ENCODE results near the gene OR52W1.

OR52W1 gene

DNA sequence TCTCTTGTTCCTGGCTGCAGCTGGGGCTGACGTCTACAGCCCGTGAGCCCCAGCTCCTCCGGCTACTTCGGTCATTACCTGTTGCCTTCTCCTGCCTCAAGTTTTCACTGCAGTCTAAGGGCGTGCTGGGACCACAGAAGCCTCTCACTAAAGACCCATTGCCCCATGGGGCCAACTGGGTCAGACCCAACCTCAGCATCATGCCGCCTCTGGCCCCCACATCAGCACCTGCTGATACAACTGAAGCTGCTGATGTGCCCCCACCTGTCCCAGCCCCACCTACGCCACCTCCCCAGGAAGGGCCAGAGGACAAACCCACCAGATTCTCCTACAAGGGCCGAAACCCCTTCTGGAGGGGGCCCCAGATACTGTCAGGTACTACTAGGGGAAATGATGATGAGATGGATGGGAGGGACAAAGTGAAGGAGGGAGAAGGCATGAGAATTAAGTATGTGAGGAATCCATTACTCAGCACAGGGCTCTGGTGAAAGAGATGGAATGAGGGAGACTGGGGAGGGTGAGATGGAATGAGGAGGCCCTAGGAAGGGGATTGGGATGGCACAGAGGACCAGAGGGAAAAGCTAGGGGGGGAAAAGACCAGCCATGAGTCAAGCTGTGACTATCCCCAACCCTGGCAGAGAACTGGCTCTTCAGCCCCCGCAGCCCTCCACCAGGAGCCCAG lies 11.4 kb downstream of the OR52W1 start:
- Histone ChIP-seq H3K9ac (ENCODE audit: low read length) (no peak overlapping the region), H3K79me2 (ENCODE audit: low read length) (no peaks in the 10 kb centered on the region), H3K27ac (ENCODE audit: low read length) (no peak overlapping the region), H3K9me3 (replicated peaks; ENCODE audit: insufficient read depth, low read length) (no peaks in the 10 kb centered on the region), H3K27me3 (replicated peaks; ENCODE audit: insufficient read depth, low read length) (no peaks in the 10 kb centered on the region), H3K4me2 (ENCODE audit: low read depth, low read length) (no peak overlapping the region), H4K20me1 (ENCODE audit: insufficient read depth, low read length) (no peaks in the 10 kb centered on the region), H2AFZ (ENCODE audit: low read length) (no peak overlapping the region), H3K9me2 (replicated peaks; ENCODE audit: insufficient read depth, low read length) (no peaks in the 10 kb centered on the region), H3K4me1 (ENCODE audit: low read length) (peaks cover 3% of the 10 kb centered on the region; the same call in 1 of the 2 replicates), H3K4me3 (ENCODE audit: low read length) (no peak overlapping the region), H3F3A (ENCODE audit: insufficient read depth, low read length) (no peaks in the 10 kb centered on the region), H3K36me3 (replicated peaks; ENCODE audit: insufficient read depth, low read length) (peaks cover 5% of the 10 kb centered on the region; the same call in 1 of the 2 replicates)
- no peak for DNase-seq
- TF ChIP-seq EZH2 (optimal IDR thresholded peaks at IDR 0.05; ENCODE audit: low read depth, low read length) (no peak), EZH2phosphoT487 (IDR thresholded peaks at IDR 0.05; ENCODE audit: low read length) (no peak)
- TF ChIP-seq, protein P1, sequence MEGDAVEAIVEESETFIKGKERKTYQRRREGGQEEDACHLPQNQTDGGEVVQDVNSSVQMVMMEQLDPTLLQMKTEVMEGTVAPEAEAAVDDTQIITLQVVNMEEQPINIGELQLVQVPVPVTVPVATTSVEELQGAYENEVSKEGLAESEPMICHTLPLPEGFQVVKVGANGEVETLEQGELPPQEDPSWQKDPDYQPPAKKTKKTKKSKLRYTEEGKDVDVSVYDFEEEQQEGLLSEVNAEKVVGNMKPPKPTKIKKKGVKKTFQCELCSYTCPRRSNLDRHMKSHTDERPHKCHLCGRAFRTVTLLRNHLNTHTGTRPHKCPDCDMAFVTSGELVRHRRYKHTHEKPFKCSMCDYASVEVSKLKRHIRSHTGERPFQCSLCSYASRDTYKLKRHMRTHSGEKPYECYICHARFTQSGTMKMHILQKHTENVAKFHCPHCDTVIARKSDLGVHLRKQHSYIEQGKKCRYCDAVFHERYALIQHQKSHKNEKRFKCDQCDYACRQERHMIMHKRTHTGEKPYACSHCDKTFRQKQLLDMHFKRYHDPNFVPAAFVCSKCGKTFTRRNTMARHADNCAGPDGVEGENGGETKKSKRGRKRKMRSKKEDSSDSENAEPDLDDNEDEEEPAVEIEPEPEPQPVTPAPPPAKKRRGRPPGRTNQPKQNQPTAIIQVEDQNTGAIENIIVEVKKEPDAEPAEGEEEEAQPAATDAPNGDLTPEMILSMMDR (IDR thresholded peaks at IDR 0.05; ENCODE audit: low read length): no peak

DNA sequence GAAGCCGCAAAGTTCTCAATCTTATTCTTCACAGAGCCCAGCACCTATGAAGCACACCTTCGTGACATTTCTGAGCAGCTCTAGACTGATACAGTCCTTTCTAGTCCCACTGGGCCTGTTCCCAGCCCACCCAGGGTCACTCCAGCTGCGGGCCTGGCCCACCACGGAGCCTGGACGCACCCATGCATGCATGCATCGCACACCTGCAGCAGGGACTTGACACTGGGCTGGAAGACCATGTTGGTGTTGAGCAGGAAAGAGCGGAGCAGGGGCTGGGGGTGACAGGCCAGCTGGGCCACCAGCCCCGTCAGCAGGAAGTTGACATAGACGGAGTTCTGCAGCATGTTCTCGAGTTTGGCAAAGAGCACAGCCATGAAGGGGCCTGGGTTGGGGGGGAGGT lies 15.5 kb downstream of the OR52W1 start:
- Histone ChIP-seq H3K9me3 (replicated peaks; ENCODE audit: insufficient read depth, low read length) (no peaks in the 10 kb centered on the region), H3K9me2 (replicated peaks; ENCODE audit: insufficient read depth, low read length) (no peaks in the 10 kb centered on the region), H3K36me3 (replicated peaks; ENCODE audit: insufficient read depth, low read length) (peaks cover 5% of the 10 kb centered on the region; the same call in 1 of the 2 replicates), H3K27me3 (replicated peaks; ENCODE audit: insufficient read depth, low read length) (no peaks in the 10 kb centered on the region), H3K27ac (ENCODE audit: low read length) (no peak overlapping the region), H3K9ac (ENCODE audit: low read length) (no peak overlapping the region), H3K4me3 (ENCODE audit: low read length) (no peak overlapping the region), H4K20me1 (ENCODE audit: insufficient read depth, low read length) (no peaks in the 10 kb centered on the region), H3K79me2 (ENCODE audit: low read length) (no peaks in the 10 kb centered on the region), H3K4me2 (ENCODE audit: low read depth, low read length) (no peak overlapping the region), H2AFZ (ENCODE audit: low read length) (no peak overlapping the region), H3F3A (ENCODE audit: insufficient read depth, low read length) (no peaks in the 10 kb centered on the region), H3K4me1 (ENCODE audit: low read length) (no peaks in the 10 kb centered on the region)
- TF ChIP-seq, protein P1 (IDR thresholded peaks at IDR 0.05; ENCODE audit: low read length): no peak
- TF ChIP-seq EZH2 (optimal IDR thresholded peaks at IDR 0.05; ENCODE audit: low read depth, low read length) (no peak), EZH2phosphoT487 (IDR thresholded peaks at IDR 0.05; ENCODE audit: low read length) (no peak)
- DNase-seq: no peak

DNA sequence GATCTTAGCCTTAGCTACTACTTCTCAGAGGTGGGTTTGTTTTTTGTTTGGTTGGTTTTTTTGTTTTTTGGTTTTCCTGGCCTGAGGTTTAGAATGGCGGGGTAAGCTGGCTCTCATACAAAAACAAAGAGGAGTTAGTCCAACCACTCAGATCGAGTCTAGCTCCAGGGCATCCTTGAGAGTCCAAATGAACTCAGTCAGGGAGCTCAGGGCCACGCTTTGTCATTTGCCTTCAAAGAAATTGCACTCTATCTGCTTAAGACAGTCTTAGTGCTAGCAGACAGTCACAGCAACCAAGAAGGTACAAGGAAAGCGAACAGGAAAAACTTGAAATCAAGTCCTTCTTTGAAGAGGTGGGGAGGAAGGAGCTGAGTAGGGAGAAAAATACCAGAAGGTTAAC lies 17.5 kb downstream of the OR52W1 start:
- Histone ChIP-seq H3K79me2 (ENCODE audit: low read length) (no peaks in the 10 kb centered on the region), H3K36me3 (replicated peaks; ENCODE audit: insufficient read depth, low read length) (peaks cover 5% of the 10 kb centered on the region; the same call in 1 of the 2 replicates), H3K9ac (ENCODE audit: low read length) (no peak overlapping the region), H2AFZ (ENCODE audit: low read length) (no peak overlapping the region), H3F3A (ENCODE audit: insufficient read depth, low read length) (no peaks in the 10 kb centered on the region), H3K4me2 (ENCODE audit: low read depth, low read length) (no peak overlapping the region), H3K27me3 (replicated peaks; ENCODE audit: insufficient read depth, low read length) (no peaks in the 10 kb centered on the region), H4K20me1 (ENCODE audit: insufficient read depth, low read length) (no peaks in the 10 kb centered on the region), H3K4me1 (ENCODE audit: low read length) (no peaks in the 10 kb centered on the region), H3K9me3 (replicated peaks; ENCODE audit: insufficient read depth, low read length) (no peaks in the 10 kb centered on the region), H3K4me3 (ENCODE audit: low read length) (no peak overlapping the region), H3K27ac (ENCODE audit: low read length) (no peak overlapping the region), H3K9me2 (replicated peaks; ENCODE audit: insufficient read depth, low read length) (no peaks in the 10 kb centered on the region)
- no peak for DNase-seq
- TF ChIP-seq EZH2phosphoT487 (IDR thresholded peaks at IDR 0.05; ENCODE audit: low read length): no peak
- TF ChIP-seq, protein P1 (IDR thresholded peaks at IDR 0.05; ENCODE audit: low read length): no peak

All from MM.1S (cell line).